GM23248 (cell line): ENCODE results near the gene SIPA1. TPM values are rescaled to one million over a fixed set of nuclear protein-coding genes. Genes with fewer than 3 reads are reported as not detected.

Experiments used
- DNase-seq: peaks from one replicate; pipeline ENCODE4 v3.0.0-alpha.2; 2015
- H2AFZ ChIP-seq: fragments of 200-600 bp; sonication (generic); 2 replicates; pipeline ENCODE4 v1.6.1; 2016; ENCODE audit warnings: antibody characterized with exemption
- H3F3A ChIP-seq: fragments of 200-600 bp; sonication (generic); 2 replicates; pipeline ENCODE4 v1.6.1; 2016; ENCODE audit warnings: mild to moderate bottlenecking, antibody characterized with exemption, mixed run types; ENCODE audit not compliant: insufficient read depth
- H3K27ac ChIP-seq: fragments of 200-600 bp; sonication (generic); 2 replicates; pipeline ENCODE4 v1.5.1; 2016; ENCODE audit warnings: mild to moderate bottlenecking
- H3K27me3 ChIP-seq: fragments of 200-600 bp; sonication (generic); replicated peaks from 2 replicates; pipeline ENCODE4 v1.6.1; 2016; ENCODE audit warnings: mild to moderate bottlenecking; ENCODE audit not compliant: insufficient read depth
- H3K36me3 ChIP-seq: fragments of 200-600 bp; sonication (generic); 2 replicates; pipeline ENCODE4 v1.6.1; 2016; ENCODE audit warnings: low read depth, mild to moderate bottlenecking
- H3K4me1 ChIP-seq: fragments of 200-600 bp; sonication (generic); 2 replicates; pipeline ENCODE4 v1.6.1; 2016; ENCODE audit warnings: mild to moderate bottlenecking; ENCODE audit not compliant: insufficient read depth
- H3K4me2 ChIP-seq: fragments of 200-600 bp; sonication (generic); one replicate; pipeline ENCODE4 v1.6.1; 2016; ENCODE audit warnings: mild to moderate bottlenecking; ENCODE audit not compliant: unreplicated experiment
- H3K4me3 ChIP-seq: fragments of 200-600 bp; sonication (generic); 2 replicates; pipeline ENCODE4 v1.5.1; 2016; ENCODE audit warnings: mild to moderate bottlenecking
- H3K79me2 ChIP-seq: fragments of 200-600 bp; sonication (generic); 2 replicates; pipeline ENCODE4 v1.6.1; 2016; ENCODE audit warnings: mild to moderate bottlenecking; ENCODE audit not compliant: insufficient read depth
- H3K9ac ChIP-seq: fragments of 200-600 bp; sonication (generic); 2 replicates; pipeline ENCODE4 v1.6.1; 2016; ENCODE audit warnings: mild to moderate bottlenecking
- H3K9me2 ChIP-seq: fragments of 200-600 bp; sonication (generic); 2 replicates; pipeline ENCODE4 v1.6.1; 2016; ENCODE audit warnings: mixed run types, mild to moderate bottlenecking, moderate library complexity; ENCODE audit not compliant: insufficient read depth
- H3K9me3 ChIP-seq: fragments of 200-600 bp; sonication (generic); one replicate; pipeline ENCODE4 v1.6.1; 2017; ENCODE audit warnings: low read depth
- H4K20me1 ChIP-seq: fragments of 200-600 bp; sonication (generic); 2 replicates; pipeline ENCODE4 v1.6.0; 2016; ENCODE audit not compliant: insufficient read depth
- EZH2 ChIP-seq: fragments of 200-600 bp; sonication (generic); IDR thresholded peaks from 2 replicates; pipeline ENCODE4 v1.6.1; 2018; ENCODE audit warnings: antibody characterized with exemption, mild to moderate bottlenecking; ENCODE audit not compliant: insufficient read depth, poor library complexity, severe bottlenecking
- EZH2phosphoT487 ChIP-seq: fragments of 200-600 bp; sonication (generic); IDR thresholded peaks from 2 replicates; pipeline ENCODE4 v1.6.1; 2018; ENCODE audit warnings: antibody characterized with exemption, moderate library complexity, mild to moderate bottlenecking, low read depth; ENCODE audit not compliant: insufficient read depth
- WGBS, 2 experiments: methylation state at CpG; one replicate each; pipeline ENCODE4 v1.1.6; 2015 to 2017; ENCODE audit warnings: low lambda C conversion rate in 2 of 2, low coverage in 1 of 2; ENCODE audit errors: missing lambda C conversion rate in 2 of 2; 5-methylcytosine and 5-hydroxymethylcytosine counted together
- in situ Hi-C: fragments of 300-500 bp; cut with MboI; formaldehyde crosslinking; loops from 2 replicates; pipeline ENCODE4 v1.15.0; 2020
- polyA plus RNA-seq: library from polyadenylated mRNA; unstranded; fragments of >200 nt; fragmentation: Nextera tagmentation; extraction: Ambion mirVana; gene quantifications from 2 replicates; pipeline ENCODE4 v1.2.1, GENCODE V29; 2016
- total RNA-seq: library from RNA; depleted of rRNA; stranded (reverse); fragments of >200 nt; shearing (Covaris generic); gene quantifications from 2 replicates; pipeline ENCODE4 v1.2.3, GENCODE V29; 2014

Gene SIPA1
- total and polyA plus RNA-seq, 2 experiments from 2014 or later: 13.0 to 15.9 TPM

DNA sequence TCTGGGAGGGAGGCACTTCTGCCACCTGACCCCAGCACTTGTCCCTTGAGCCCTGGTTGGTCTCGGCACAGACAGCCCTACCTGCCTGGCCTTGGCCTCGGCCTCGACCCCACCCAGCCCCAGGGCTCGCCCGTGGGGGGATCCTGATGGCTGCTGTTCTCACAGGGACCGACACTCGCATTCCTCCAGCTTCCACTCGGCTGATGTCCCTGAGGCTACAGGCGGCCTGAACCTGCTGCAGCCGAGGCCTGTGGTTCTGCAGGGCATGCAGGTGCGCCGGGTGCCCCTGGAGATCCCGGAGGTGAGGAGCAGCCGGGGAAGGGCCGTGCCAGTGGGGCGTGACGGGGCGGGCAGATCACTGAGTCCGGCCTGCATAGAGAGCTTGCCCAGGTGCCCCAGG lies 17.2 kb upstream of the SIPA1 start:
- no peaks in the 10 kb centered on the region for H4K20me1 ChIP-seq
- no peaks in the 10 kb centered on the region for H3K9me2 ChIP-seq
- no peaks in the 10 kb centered on the region for H3K9me3 ChIP-seq
- DNase-seq: no peak
- peaks cover 45% of the 10 kb centered on the region for H3K79me2 ChIP-seq
- H3K36me3 ChIP-seq: no peaks in the 10 kb centered on the region; the same call in 1 of the 2 replicates
- no peak overlapping the region for H3K4me2 ChIP-seq
- in situ Hi-C loops: no loop called here
- WGBS, 2 experiments: 88 to 89% methylated on average over 15 to 16 of the region's 19 CpGs
- no peak overlapping the region for H3K9ac ChIP-seq
- no peaks in the 10 kb centered on the region for H3K27me3 ChIP-seq
- no peak overlapping the region for H2AFZ ChIP-seq
- no peaks in the 10 kb centered on the region for H3F3A ChIP-seq
- TF ChIP-seq EZH2phosphoT487 (no peak), EZH2 (no peak)
- H3K27ac ChIP-seq: no peak overlapping the region
- peaks cover 8% of the 10 kb centered on the region; the same call in 1 of the 2 replicates for H3K4me1 ChIP-seq
- H3K4me3 ChIP-seq: no peak overlapping the region

DNA sequence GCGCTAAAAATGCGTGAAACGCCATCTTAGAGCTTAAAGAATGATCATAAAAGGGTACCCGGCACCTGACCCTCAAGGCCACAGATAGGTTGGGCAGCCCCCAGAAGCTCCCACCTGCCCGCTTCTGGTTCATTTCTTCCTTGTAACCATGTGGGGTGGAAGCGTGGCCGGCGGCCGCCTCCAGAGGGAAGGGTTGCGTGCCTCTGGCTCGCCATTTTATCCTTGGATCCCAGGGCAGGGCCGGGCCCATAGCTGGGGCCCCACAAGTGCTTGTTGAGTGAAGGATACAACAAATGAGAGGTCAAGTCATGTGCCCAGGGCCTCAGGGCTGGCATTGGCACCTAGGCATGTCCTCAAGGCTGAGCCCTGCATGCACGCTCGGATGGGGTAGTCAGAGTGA lies 16.4 kb upstream of the SIPA1 start:
- Histone ChIP-seq H3K36me3 (no peaks in the 10 kb centered on the region; the same call in 1 of the 2 replicates), H3K4me1 (peaks cover 7% of the 10 kb centered on the region; the same call in 1 of the 2 replicates), H3K9me3 (no peaks in the 10 kb centered on the region), H3K4me3 (no peak overlapping the region), H3F3A (no peaks in the 10 kb centered on the region), H3K79me2 (peaks cover 37% of the 10 kb centered on the region), H3K27me3 (no peaks in the 10 kb centered on the region), H3K4me2 (no peak overlapping the region), H3K9ac (no peak overlapping the region), H3K9me2 (no peaks in the 10 kb centered on the region), H3K27ac (no peak overlapping the region), H2AFZ (no peak overlapping the region), H4K20me1 (no peaks in the 10 kb centered on the region)
- no peak for DNase-seq
- WGBS, 2 experiments: 91 to 94% methylated on average over 14 of the region's 14 CpGs
- in situ Hi-C loops: no loop called here
- TF ChIP-seq EZH2phosphoT487 (no peak), EZH2 (no peak)

- WGBS, 2 experiments: 89 to 91% methylated on average over 12 to 16 of the region's 16 CpGs
- no peaks in the 10 kb centered on the region for H3F3A ChIP-seq
- in situ Hi-C loops: no loop called here
- no peaks in the 10 kb centered on the region for H3K27me3 ChIP-seq
- no peak overlapping the region for H3K27ac ChIP-seq
- H3K9me3 ChIP-seq: no peaks in the 10 kb centered on the region
- peaks cover 2% of the 10 kb centered on the region; the same call in 1 of the 2 replicates for H3K4me1 ChIP-seq
- no peak for DNase-seq
- TF ChIP-seq EZH2: no peak
- TF ChIP-seq EZH2phosphoT487: no peak
- peaks cover 31% of the 10 kb centered on the region for H3K79me2 ChIP-seq
- no peak overlapping the region for H3K4me2 ChIP-seq
- no peaks in the 10 kb centered on the region for H4K20me1 ChIP-seq
- no peak overlapping the region for H3K4me3 ChIP-seq
- H3K36me3 ChIP-seq: no peaks in the 10 kb centered on the region; the same call in 1 of the 2 replicates
- no peak overlapping the region for H3K9ac ChIP-seq
- H2AFZ ChIP-seq: no peak overlapping the region
- no peaks in the 10 kb centered on the region for H3K9me2 ChIP-seq
These were observed 15.9 kb upstream of the SIPA1 start for GRCh38 chr11:65622011-65622410.

GRCh38 chr11:65623177-65623576 lies 14.7 kb upstream of the SIPA1 start:
- H3K27ac ChIP-seq: no peak overlapping the region
- TF ChIP-seq EZH2 (no peak), EZH2phosphoT487 (no peak)
- H3K9ac ChIP-seq: no peak overlapping the region
- 90 to 91% methylated on average over 14 of the region's 14 CpGs for WGBS, 2 experiments
- H3K79me2 ChIP-seq: peaks cover 19% of the 10 kb centered on the region
- no peaks in the 10 kb centered on the region; the same call in 1 of the 2 replicates for H3K36me3 ChIP-seq
- H3K9me3 ChIP-seq: no peaks in the 10 kb centered on the region
- H2AFZ ChIP-seq: no peak overlapping the region
- no peaks in the 10 kb centered on the region for H3K4me1 ChIP-seq
- no peak overlapping the region for H3K4me3 ChIP-seq
- no peaks in the 10 kb centered on the region for H3K9me2 ChIP-seq
- H3K27me3 ChIP-seq: no peaks in the 10 kb centered on the region
- in situ Hi-C loops: no loop called here
- H3F3A ChIP-seq: no peaks in the 10 kb centered on the region
- H4K20me1 ChIP-seq: no peaks in the 10 kb centered on the region
- no peak for DNase-seq
- no peak overlapping the region for H3K4me2 ChIP-seq
